Measurements from ENCODE around the gene CTNNA2. TPM values are rescaled to one million over a fixed set of nuclear protein-coding genes. Genes with fewer than 3 reads are reported as not detected.

CTNNA2 gene
- polyA plus RNA-seq, 1 of the 3 experiments (the other 2 are of a cell fraction) = 0.30 TPM

- no peaks in the 10 kb centered on the region for H3K9me2 ChIP-seq
- no peak overlapping the region for H3K4me3 ChIP-seq (ENCODE audit: low read depth in 2 of 2, low read length in 1 of 2)
- POLR2A ChIA-PET = no interaction called here
- DNase-seq = no peak
- CTCF ChIA-PET = no interaction called here
- no peak overlapping the region for H3K4me2 ChIP-seq
- no peaks in the 10 kb centered on the region for H3K4me1 ChIP-seq (ENCODE audit: control insufficient read depth in 1 of 2, insufficient read depth in 2 of 2, low read depth in 1 of 2, low read length in 1 of 2)
- H3K9me3 ChIP-seq = no peaks in the 10 kb centered on the region
- H3F3A ChIP-seq (replicated peaks; ENCODE audit: insufficient read depth) = no peaks in the 10 kb centered on the region
- WGBS (ENCODE audit: low lambda C conversion rate) = 9% methylated on average over 2 of the region's 2 CpGs
- H3K27ac ChIP-seq (ENCODE audit: low read depth in 2 of 2, low read length in 1 of 2) = no peak overlapping the region
- TF ChIP-seq FOSL2 (IDR thresholded peaks at IDR 0.05; ENCODE audit: borderline replicate concordance, low read depth) = no peak
- TF ChIP-seq FOXM1 (IDR thresholded peaks at IDR 0.05; ENCODE audit: low read depth) = no peak
- no peak for TF ChIP-seq RXRA (IDR thresholded peaks at IDR 0.05; ENCODE audit: borderline replicate concordance, low read depth)
- TF ChIP-seq NFIC (IDR thresholded peaks at IDR 0.05; ENCODE audit: borderline replicate concordance) = no peak
- TF ChIP-seq POLR2AphosphoS5 (IDR thresholded peaks at IDR 0.05; ENCODE audit: low read depth, low read length) = no peak
- TF ChIP-seq USF2 (IDR thresholded peaks at IDR 0.05; ENCODE audit: borderline replicate concordance, low read depth, low read length) = no peak
- TF ChIP-seq RFX5 (IDR thresholded peaks at IDR 0.05; ENCODE audit: low read length) = no peak
- no peak for TF ChIP-seq RAD21 (IDR thresholded peaks at IDR 0.05; ENCODE audit: low read length)
- TF ChIP-seq MAX (IDR thresholded peaks at IDR 0.05; ENCODE audit: low read depth) = no peak
- TF ChIP-seq FOXJ3 (CRISPR knock-in tag; IDR thresholded peaks at IDR 0.05) = no peak
- TF ChIP-seq MXI1 (IDR thresholded peaks at IDR 0.05; ENCODE audit: low read depth, low read length) = no peak
- H4K20me1 ChIP-seq (ENCODE audit: insufficient read depth) = no peaks in the 10 kb centered on the region
- H3K79me2 ChIP-seq (ENCODE audit: insufficient read depth) = no peaks in the 10 kb centered on the region
- H2AFZ ChIP-seq (ENCODE audit: low read depth) = no peak overlapping the region
- H3K9ac ChIP-seq = no peak overlapping the region
- H3K36me3 ChIP-seq (replicated peaks in 1 of 2; ENCODE audit: control insufficient read depth in 1 of 2, insufficient read depth in 2 of 2, low read length in 1 of 2) = no peaks in the 10 kb centered on the region
- no peaks in the 10 kb centered on the region for H3K27me3 ChIP-seq (ENCODE audit: insufficient read depth)
Measured at GRCh38 chr2:80642465-80642864, 1129.6 kb downstream of the CTNNA2 start.

GRCh38 chr2:80643598-80643997, 1130.7 kb downstream of the CTNNA2 start:
- POLR2A ChIA-PET = no interaction called here
- no peaks in the 10 kb centered on the region for H3K4me1 ChIP-seq (ENCODE audit: control insufficient read depth in 1 of 2, insufficient read depth in 2 of 2, low read depth in 1 of 2, low read length in 1 of 2)
- H3K27ac ChIP-seq (ENCODE audit: low read depth in 2 of 2, low read length in 1 of 2) = no peak overlapping the region
- no peaks in the 10 kb centered on the region for H3F3A ChIP-seq (replicated peaks; ENCODE audit: insufficient read depth)
- H3K79me2 ChIP-seq (ENCODE audit: insufficient read depth) = no peaks in the 10 kb centered on the region
- H3K4me3 ChIP-seq (ENCODE audit: low read depth in 2 of 2, low read length in 1 of 2) = no peak overlapping the region
- no peaks in the 10 kb centered on the region for H3K27me3 ChIP-seq (ENCODE audit: insufficient read depth)
- H3K9me2 ChIP-seq = no peaks in the 10 kb centered on the region
- CTCF ChIA-PET = interaction anchor here (0.5 kb wide), 1 partner anchor 75 kb away, joined by 3 read pairs; no protein-coding TSS in a partner anchor
- H3K4me2 ChIP-seq = no peak overlapping the region
- TF ChIP-seq MXI1 (IDR thresholded peaks at IDR 0.05; ENCODE audit: low read depth, low read length) = no peak
- TF ChIP-seq ZBTB33 (IDR thresholded peaks at IDR 0.05; ENCODE audit: borderline replicate concordance, low read depth) = no peak
- no peak for TF ChIP-seq RXRA (IDR thresholded peaks at IDR 0.05; ENCODE audit: borderline replicate concordance, low read depth)
- TF ChIP-seq TCF12 (IDR thresholded peaks at IDR 0.05) = no peak
- TF ChIP-seq PBX3 (IDR thresholded peaks at IDR 0.05) = no peak
- TF ChIP-seq SIN3A (IDR thresholded peaks at IDR 0.05; ENCODE audit: borderline replicate concordance, low read depth, low read length) = no peak
- TF ChIP-seq USF1 (IDR thresholded peaks at IDR 0.05; ENCODE audit: borderline replicate concordance, low read depth) = no peak
- TF ChIP-seq RAD21 (IDR thresholded peaks at IDR 0.05; ENCODE audit: low read length) = no peak
- TF ChIP-seq MEF2A (IDR thresholded peaks at IDR 0.05; ENCODE audit: borderline replicate concordance, low read depth) = no peak
- TF ChIP-seq EP300 (IDR thresholded peaks at IDR 0.05; ENCODE audit: borderline replicate concordance in 1 of 2, low read depth in 1 of 2, low read length in 1 of 2) = no peak
- no peak for TF ChIP-seq MAX (IDR thresholded peaks at IDR 0.05; ENCODE audit: low read depth)
- no peak for TF ChIP-seq GATA2 (CRISPR knock-in tag; IDR thresholded peaks at IDR 0.05)
- DNase-seq = no peak
- no peaks in the 10 kb centered on the region for H3K9me3 ChIP-seq
- no peaks in the 10 kb centered on the region for H3K36me3 ChIP-seq (replicated peaks in 1 of 2; ENCODE audit: control insufficient read depth in 1 of 2, insufficient read depth in 2 of 2, low read length in 1 of 2)
- no peaks in the 10 kb centered on the region for H4K20me1 ChIP-seq (ENCODE audit: insufficient read depth)
- no peak overlapping the region for H2AFZ ChIP-seq (ENCODE audit: low read depth)
- no peak overlapping the region for H3K9ac ChIP-seq

Data from SK-N-SH (cell line).